Measurements from ENCODE around the gene ARG2. TPM values are rescaled to one million over a fixed set of nuclear protein-coding genes. Genes with fewer than 3 reads are reported as not detected.

Gene ARG2
- total RNA-seq, 1 experiment from 2014 or later: 1.1 TPM

GRCh38 chr14:67571275-67571990 lies 48.3 kb upstream of the ARG2 start:
- ChIA-PET CTCF (interaction anchor here (0.5 to 4.1 kb wide), 16 partner anchors 10 to 350 kb away, joined by 3 to 126 read pairs (median 7); partner anchors contain the start of genes ARG2, PLEKHH1 and RDH11), POLR2A (ENCODE audit: unreplicated experiment) (interaction anchor here (1.0 kb wide), 1 partner anchor 45 kb away, joined by 3 read pairs; no protein-coding TSS in a partner anchor)
- no peak overlapping the region for H3K4me3 ChIP-seq (ENCODE audit: low read length)
- peaks cover 9% of the 10 kb centered on the region for H3K4me1 ChIP-seq (ENCODE audit: insufficient read depth, low read length)
- TF ChIP-seq CTCF (conservative IDR thresholded peaks at IDR 0.05; ENCODE audit: low read depth, low read length): peak; percentile 98
- no peak for TF ChIP-seq EZH2 (IDR thresholded peaks at IDR 0.05; ENCODE audit: low read length, unreplicated experiment)
- no peak overlapping the region for H3K27ac ChIP-seq (ENCODE audit: low read length)
- intact Hi-C loops (cut with micrococcal nuclease): loop anchor here (1.0 kb wide), 2 partner anchors 45 to 144 kb away; no protein-coding TSS in a partner anchor
- H3K27me3 ChIP-seq (ENCODE audit: low read length): no peaks in the 10 kb centered on the region
- H3K9me2 ChIP-seq (replicated peaks; ENCODE audit: low read length): no peaks in the 10 kb centered on the region
- ATAC-seq (peak; percentile 92), DNase-seq (peak; percentile 67)
- no peak overlapping the region for H3K9ac ChIP-seq (ENCODE audit: low read length)
- no peaks in the 10 kb centered on the region for H3K9me3 ChIP-seq (ENCODE audit: low read length)
- no TSS peak for BruUV-seq (replicated peaks)
- no peaks in the 10 kb centered on the region for H3K79me2 ChIP-seq (ENCODE audit: low read length)
- no peak overlapping the region for H2AFZ ChIP-seq (ENCODE audit: low read length)
- H3K4me2 ChIP-seq (ENCODE audit: low read length): no peak overlapping the region
- no peaks in the 10 kb centered on the region for H3F3A ChIP-seq (ENCODE audit: low read length, unreplicated experiment)
- H3K36me3 ChIP-seq (ENCODE audit: low read depth, low read length): no peaks in the 10 kb centered on the region
- H4K20me1 ChIP-seq (ENCODE audit: low read length): no peaks in the 10 kb centered on the region

GRCh38 chr14:67571991-67572323 lies 47.8 kb upstream of the ARG2 start:
- H3K9ac ChIP-seq (ENCODE audit: low read length): no peak overlapping the region
- TF ChIP-seq EZH2 (IDR thresholded peaks at IDR 0.05; ENCODE audit: low read length, unreplicated experiment): no peak
- TF ChIP-seq EZH2phosphoT487 (IDR thresholded peaks at IDR 0.05; ENCODE audit: borderline replicate concordance, low read length): no peak
- no peak for TF ChIP-seq CTCF (conservative IDR thresholded peaks at IDR 0.05; ENCODE audit: low read depth, low read length)
- BruUV-seq (replicated peaks): no TSS peak
- H3K4me1 ChIP-seq (ENCODE audit: insufficient read depth, low read length): peaks cover 9% of the 10 kb centered on the region
- ChIA-PET CTCF (interaction anchor here (0.7 to 4.1 kb wide), 12 partner anchors 9 to 148 kb away, joined by 3 to 126 read pairs (median 8); partner anchors contain the start of genes ARG2 and PLEKHH1), POLR2A (ENCODE audit: unreplicated experiment) (interaction anchor here (1.0 kb wide), 1 partner anchor 45 kb away, joined by 3 read pairs; no protein-coding TSS in a partner anchor)
- no peak overlapping the region for H3K4me2 ChIP-seq (ENCODE audit: low read length)
- no peak overlapping the region for H3K4me3 ChIP-seq (ENCODE audit: low read length)
- no peak overlapping the region for H2AFZ ChIP-seq (ENCODE audit: low read length)
- H3F3A ChIP-seq (ENCODE audit: low read length, unreplicated experiment): no peaks in the 10 kb centered on the region
- no peaks in the 10 kb centered on the region for H3K9me2 ChIP-seq (replicated peaks; ENCODE audit: low read length)
- DNase-seq: no peak
- intact Hi-C loops (cut with micrococcal nuclease): loop anchor here (1.0 kb wide), 2 partner anchors 46 to 145 kb away; no protein-coding TSS in a partner anchor
- H3K27ac ChIP-seq (ENCODE audit: low read length): no peak overlapping the region
- H3K79me2 ChIP-seq (ENCODE audit: low read length): no peaks in the 10 kb centered on the region
- ATAC-seq: no peak
- H3K36me3 ChIP-seq (ENCODE audit: low read depth, low read length): no peaks in the 10 kb centered on the region
- H3K27me3 ChIP-seq (ENCODE audit: low read length): no peaks in the 10 kb centered on the region
- no peaks in the 10 kb centered on the region for H4K20me1 ChIP-seq (ENCODE audit: low read length)
- H3K9me3 ChIP-seq (ENCODE audit: low read length): no peaks in the 10 kb centered on the region

- Histone ChIP-seq H3K27me3 (ENCODE audit: low read length) (no peaks in the 10 kb centered on the region), H3F3A (ENCODE audit: low read length, unreplicated experiment) (no peaks in the 10 kb centered on the region), H3K4me2 (ENCODE audit: low read length) (no peak overlapping the region), H2AFZ (ENCODE audit: low read length) (no peak overlapping the region), H3K4me3 (ENCODE audit: low read length) (no peak overlapping the region), H3K79me2 (ENCODE audit: low read length) (no peaks in the 10 kb centered on the region), H3K36me3 (ENCODE audit: low read depth, low read length) (no peaks in the 10 kb centered on the region), H4K20me1 (ENCODE audit: low read length) (no peaks in the 10 kb centered on the region), H3K27ac (ENCODE audit: low read length) (no peak overlapping the region), H3K9me3 (ENCODE audit: low read length) (no peaks in the 10 kb centered on the region), H3K4me1 (ENCODE audit: insufficient read depth, low read length) (peaks cover 5% of the 10 kb centered on the region), H3K9ac (ENCODE audit: low read length) (no peak overlapping the region), H3K9me2 (replicated peaks; ENCODE audit: low read length) (no peaks in the 10 kb centered on the region)
- BruUV-seq (replicated peaks): no TSS peak
- no peak for ATAC-seq
- ChIA-PET CTCF (interaction anchor here (0.5 to 4.1 kb wide), 3 partner anchors 11 to 145 kb away, joined by 6 to 126 read pairs (median 55); no protein-coding TSS in a partner anchor), POLR2A (ENCODE audit: unreplicated experiment) (no interaction called here)
- intact Hi-C loops (cut with micrococcal nuclease): no loop called here
- TF ChIP-seq EZH2phosphoT487 (IDR thresholded peaks at IDR 0.05; ENCODE audit: borderline replicate concordance, low read length) (no peak), EZH2 (IDR thresholded peaks at IDR 0.05; ENCODE audit: low read length, unreplicated experiment) (no peak), CTCF (conservative IDR thresholded peaks at IDR 0.05; ENCODE audit: low read depth, low read length) (no peak)
- DNase-seq: no peak
Observed at GRCh38 chr14:67572608-67573007, 47.1 kb upstream of the ARG2 start.
